ENCODE measurements around the gene THBS1. TPM values are rescaled to one million over a fixed set of nuclear protein-coding genes. Genes with fewer than 3 reads are reported as not detected.

The THBS1 gene
- total RNA-seq, 1 experiment from 2014 or later, result 5.4 TPM

DNA sequence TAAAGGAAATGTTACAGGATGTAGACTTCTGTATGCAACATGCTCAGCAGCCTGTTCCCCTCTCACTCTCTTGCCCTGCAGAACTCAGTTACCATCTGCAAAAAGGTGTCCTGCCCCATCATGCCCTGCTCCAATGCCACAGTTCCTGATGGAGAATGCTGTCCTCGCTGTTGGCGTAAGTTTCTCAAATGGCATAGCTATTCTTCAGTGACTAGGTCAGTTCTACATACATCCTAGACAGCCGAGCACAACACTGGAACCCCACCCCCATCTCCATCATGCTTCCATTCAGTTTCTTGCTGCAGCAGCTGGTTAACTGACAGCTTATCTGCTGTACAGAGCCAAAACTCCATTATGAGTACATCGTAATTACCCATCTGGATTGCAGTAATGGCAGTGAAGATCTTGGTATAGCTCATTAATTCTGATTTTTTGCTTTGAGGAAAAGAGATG, 4.5 kb downstream of the THBS1 start:
- in situ Hi-C loops (cut with HindIII; ENCODE audit: low pct_unique_long_range_greater_than_20kb, low sequenced_read_pairs), result no loop called here
- DNase-seq (ENCODE audit: low read depth, low spot score), result no peak

DNA sequence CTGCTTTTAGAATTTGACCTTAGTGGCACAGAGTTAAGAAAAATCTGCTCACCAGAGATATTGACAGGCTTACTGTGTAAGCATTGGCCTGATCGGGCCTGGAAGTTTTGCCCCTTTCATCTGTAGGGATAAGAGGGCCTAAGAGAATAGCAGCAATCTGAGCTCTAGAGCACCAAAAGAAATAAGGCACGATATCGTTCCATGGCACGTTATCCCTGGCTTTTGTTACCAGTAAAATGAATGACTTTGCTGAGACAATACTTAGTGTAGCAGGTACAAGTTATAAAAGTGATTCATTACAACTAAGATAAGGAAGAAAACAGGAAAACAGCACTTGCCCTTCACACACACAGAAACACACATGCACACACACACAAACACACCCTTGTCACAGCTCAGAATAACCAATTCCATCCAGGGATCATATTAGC, 5.0 kb downstream of the THBS1 start:
- DNase-seq (ENCODE audit: low read depth, low spot score), result no peak
- in situ Hi-C loops (cut with HindIII; ENCODE audit: low pct_unique_long_range_greater_than_20kb, low sequenced_read_pairs), result no loop called here

- in situ Hi-C loops (cut with HindIII; ENCODE audit: low pct_unique_long_range_greater_than_20kb, low sequenced_read_pairs), result no loop called here
- DNase-seq (ENCODE audit: low read depth, low spot score), result no peak
Measured at GRCh38 chr15:39586387-39587095, 5.7 kb downstream of the THBS1 start.

DNA sequence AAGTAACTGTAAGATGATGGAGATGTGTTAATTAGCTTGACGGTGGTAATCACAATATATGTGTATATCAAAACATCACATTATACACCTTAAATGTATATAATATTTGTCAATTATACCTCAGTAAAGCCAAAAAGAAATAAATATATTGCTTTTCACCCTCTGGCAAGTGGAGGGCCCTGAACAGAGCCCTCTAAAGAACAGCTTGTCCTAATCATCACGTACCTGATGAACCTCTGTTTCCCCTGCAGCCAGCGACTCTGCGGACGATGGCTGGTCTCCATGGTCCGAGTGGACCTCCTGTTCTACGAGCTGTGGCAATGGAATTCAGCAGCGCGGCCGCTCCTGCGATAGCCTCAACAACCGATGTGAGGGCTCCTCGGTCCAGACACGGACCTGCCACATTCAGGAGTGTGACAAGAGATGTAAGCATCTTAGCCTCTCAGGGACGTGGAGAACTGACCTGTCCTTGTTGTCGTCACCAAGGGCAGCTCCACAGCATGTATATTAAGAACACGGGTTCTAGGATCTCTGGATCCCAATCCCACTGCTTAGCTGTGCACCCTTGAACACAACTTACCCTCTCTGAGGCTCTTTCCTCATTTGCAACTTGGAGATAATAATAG, 6.3 kb downstream of the THBS1 start:
- no peak for DNase-seq (ENCODE audit: low read depth, low spot score)
- in situ Hi-C loops (cut with HindIII; ENCODE audit: low pct_unique_long_range_greater_than_20kb, low sequenced_read_pairs), result no loop called here

DNA sequence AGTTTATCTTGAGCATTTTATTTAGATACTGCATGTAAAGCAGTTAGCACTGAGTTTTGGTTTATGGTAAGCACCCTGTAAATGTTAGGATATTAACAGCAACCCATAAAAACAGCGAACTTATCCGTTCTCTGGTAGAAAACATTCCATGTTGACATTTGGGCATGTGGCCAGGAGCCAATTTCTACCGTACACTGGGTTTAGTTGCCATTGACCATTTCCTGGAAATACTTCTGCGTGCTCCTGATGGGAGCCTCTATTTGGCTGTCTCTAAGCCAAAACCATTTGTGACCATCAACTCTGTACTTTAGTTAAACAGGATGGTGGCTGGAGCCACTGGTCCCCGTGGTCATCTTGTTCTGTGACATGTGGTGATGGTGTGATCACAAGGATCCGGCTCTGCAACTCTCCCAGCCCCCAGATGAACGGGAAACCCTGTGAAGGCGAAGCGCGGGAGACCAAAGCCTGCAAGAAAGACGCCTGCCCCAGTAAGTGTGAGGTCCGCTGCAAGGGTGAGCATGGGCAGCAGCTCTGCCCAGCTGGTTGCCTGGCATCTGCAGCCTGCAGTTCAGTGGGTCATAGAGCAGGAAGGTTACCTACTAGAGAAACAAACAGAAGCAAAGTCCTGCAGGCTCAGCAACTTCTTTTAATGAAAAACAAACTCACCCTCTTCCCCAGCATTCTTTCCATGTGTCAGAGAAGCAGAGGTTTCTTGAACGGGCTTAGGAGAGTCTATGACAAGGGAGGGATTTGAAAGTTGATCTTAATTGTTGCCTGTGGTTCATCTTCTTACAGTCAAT, 7.1 kb downstream of the THBS1 start:
- DNase-seq (ENCODE audit: low read depth, low spot score), result no peak
- in situ Hi-C loops (cut with HindIII; ENCODE audit: low pct_unique_long_range_greater_than_20kb, low sequenced_read_pairs), result no loop called here

DNA sequence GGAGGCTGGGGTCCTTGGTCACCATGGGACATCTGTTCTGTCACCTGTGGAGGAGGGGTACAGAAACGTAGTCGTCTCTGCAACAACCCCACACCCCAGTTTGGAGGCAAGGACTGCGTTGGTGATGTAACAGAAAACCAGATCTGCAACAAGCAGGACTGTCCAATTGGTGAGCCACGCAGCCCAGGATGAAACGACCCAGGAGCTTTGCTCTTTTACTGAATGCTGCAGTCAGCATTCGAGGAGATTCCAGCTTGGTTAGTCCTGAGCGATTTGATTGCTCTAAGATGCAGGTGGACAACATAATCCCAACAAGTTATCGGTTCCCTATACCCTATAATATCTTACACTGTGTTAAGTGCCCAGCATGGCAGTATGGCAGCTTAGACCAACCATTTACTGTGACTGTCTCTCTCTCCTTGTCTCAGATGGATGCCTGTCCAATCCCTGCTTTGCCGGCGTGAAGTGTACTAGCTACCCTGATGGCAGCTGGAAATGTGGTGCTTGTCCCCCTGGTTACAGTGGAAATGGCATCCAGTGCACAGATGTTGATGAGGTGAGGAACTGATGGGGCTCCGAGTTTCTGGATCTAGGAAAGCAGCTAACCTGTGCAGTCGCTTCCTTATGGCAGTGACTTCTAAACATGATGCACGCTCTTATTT, 7.8 kb downstream of the THBS1 start:
- no peak for DNase-seq (ENCODE audit: low read depth, low spot score)
- in situ Hi-C loops (cut with HindIII; ENCODE audit: low pct_unique_long_range_greater_than_20kb, low sequenced_read_pairs), result no loop called here

GRCh38 chr15:39589193-39589814, 8.4 kb downstream of the THBS1 start:
- DNase-seq (ENCODE audit: low read depth, low spot score), result no peak
- in situ Hi-C loops (cut with HindIII; ENCODE audit: low pct_unique_long_range_greater_than_20kb, low sequenced_read_pairs), result no loop called here

DNA sequence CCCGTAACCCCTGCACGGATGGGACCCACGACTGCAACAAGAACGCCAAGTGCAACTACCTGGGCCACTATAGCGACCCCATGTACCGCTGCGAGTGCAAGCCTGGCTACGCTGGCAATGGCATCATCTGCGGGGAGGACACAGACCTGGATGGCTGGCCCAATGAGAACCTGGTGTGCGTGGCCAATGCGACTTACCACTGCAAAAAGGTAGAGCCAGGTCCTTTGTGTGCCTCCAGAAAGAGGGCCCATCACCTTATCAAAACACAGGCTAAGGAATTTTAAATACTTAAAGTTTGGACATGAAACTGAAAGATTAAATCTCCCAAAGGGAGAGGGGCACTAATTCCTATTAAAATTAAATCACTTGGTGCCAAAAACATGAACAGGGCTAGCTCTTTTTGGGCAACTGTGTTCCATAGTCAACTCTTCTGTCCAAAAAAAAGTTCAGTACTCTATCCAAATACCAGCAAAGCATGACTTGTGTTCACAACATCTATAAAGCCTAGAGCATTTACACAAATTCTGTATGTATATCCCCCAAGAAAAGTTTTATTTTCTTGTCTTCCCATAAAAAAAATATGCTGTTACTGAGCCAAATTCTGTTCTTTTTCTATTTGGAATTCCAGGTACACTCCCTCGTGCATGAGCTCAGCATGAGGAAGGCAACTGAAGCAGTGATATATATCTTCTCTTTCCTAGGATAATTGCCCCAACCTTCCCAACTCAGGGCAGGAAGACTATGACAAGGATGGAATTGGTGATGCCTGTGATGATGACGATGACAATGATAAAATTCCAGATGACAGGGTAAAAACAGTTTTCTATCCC, 9.2 kb downstream of the THBS1 start:
- in situ Hi-C loops (cut with HindIII; ENCODE audit: low pct_unique_long_range_greater_than_20kb, low sequenced_read_pairs), result no loop called here
- no peak for DNase-seq (ENCODE audit: low read depth, low spot score)

DNA sequence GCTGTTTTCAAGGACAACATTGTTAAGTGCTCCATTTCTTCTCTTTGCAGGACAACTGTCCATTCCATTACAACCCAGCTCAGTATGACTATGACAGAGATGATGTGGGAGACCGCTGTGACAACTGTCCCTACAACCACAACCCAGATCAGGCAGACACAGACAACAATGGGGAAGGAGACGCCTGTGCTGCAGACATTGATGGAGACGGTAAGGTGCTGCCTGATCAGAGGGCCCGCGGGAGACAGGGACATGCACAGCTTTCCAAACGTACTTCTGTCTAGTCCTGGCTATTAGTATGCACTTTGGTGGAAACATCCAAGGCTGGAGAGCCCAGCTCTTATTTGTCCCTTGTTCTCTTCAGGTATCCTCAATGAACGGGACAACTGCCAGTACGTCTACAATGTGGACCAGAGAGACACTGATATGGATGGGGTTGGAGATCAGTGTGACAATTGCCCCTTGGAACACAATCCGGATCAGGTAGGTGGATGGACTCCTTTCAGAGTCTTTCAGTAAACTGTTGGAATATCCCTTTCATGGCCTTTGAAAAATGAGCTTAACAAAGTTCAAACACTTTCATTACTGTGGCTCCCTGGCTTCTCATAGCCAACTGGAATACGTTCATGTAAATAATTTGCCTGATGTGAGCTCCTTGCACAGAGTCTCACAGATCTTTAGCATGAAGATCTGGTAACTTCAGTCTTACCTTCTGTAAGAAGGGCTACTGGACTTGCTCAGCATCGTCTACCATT, 10.4 kb downstream of the THBS1 start:
- no peak for DNase-seq (ENCODE audit: low read depth, low spot score)

DNA sequence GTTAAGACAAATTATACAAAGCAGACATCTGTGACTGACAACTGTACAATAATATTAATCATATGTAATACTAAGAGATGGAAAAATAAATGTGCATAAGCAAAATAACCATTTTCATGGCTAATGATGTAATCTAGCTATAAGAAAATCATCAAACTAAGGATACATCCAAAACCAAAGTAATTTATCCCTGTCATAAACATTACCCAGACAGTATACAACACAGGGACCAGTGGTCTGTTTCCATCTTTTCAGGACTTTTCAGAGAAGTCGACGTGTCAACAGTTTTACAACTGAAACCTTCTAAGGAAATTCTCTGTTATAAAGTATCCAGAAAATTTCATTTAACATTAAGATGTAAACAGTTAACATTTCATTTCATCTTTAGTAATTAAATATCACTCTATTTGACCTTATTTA, 11.0 kb downstream of the THBS1 start:
- no peak for DNase-seq (ENCODE audit: low read depth, low spot score)
- in situ Hi-C loops (cut with HindIII; ENCODE audit: low pct_unique_long_range_greater_than_20kb, low sequenced_read_pairs), result no loop called here

More for the DNA sequence above, 10.4 kb downstream of the THBS1 start:
- in situ Hi-C loops (cut with HindIII; ENCODE audit: low pct_unique_long_range_greater_than_20kb, low sequenced_read_pairs), result no loop called here

DNA sequence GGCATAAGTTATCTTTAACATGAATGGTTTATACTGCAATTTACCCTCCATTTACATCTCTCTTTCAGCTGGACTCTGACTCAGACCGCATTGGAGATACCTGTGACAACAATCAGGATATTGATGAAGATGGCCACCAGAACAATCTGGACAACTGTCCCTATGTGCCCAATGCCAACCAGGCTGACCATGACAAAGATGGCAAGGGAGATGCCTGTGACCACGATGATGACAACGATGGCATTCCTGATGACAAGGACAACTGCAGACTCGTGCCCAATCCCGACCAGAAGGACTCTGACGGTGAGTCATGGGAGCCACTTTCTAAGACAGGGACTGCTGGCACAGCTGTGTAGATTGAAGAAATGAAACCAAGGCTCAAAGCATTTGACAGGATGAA, 11.6 kb downstream of the THBS1 start:
- no peak for DNase-seq (ENCODE audit: low read depth, low spot score)
- in situ Hi-C loops (cut with HindIII; ENCODE audit: low pct_unique_long_range_greater_than_20kb, low sequenced_read_pairs), result no loop called here

DNA sequence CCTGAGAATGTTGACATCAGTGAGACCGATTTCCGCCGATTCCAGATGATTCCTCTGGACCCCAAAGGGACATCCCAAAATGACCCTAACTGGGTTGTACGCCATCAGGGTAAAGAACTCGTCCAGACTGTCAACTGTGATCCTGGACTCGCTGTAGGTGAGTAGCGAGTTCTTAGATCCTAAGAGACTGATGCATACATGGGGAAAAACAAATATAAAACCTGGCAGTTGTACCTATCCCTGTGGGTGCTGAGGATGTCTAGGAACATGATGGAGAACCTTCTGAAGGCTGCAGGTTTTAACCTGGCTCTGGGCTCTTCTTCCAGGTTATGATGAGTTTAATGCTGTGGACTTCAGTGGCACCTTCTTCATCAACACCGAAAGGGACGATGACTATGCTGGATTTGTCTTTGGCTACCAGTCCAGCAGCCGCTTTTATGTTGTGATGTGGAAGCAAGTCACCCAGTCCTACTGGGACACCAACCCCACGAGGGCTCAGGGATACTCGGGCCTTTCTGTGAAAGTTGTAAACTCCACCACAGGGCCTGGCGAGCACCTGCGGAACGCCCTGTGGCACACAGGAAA, 12.3 kb downstream of the THBS1 start:
- in situ Hi-C loops (cut with HindIII; ENCODE audit: low pct_unique_long_range_greater_than_20kb, low sequenced_read_pairs), result no loop called here
- no peak for DNase-seq (ENCODE audit: low read depth, low spot score)

GRCh38 chr15:39593656-39594445, 13.0 kb downstream of the THBS1 start:
- in situ Hi-C loops (cut with HindIII; ENCODE audit: low pct_unique_long_range_greater_than_20kb, low sequenced_read_pairs), result no loop called here
- no peak for DNase-seq (ENCODE audit: low read depth, low spot score)

DNA sequence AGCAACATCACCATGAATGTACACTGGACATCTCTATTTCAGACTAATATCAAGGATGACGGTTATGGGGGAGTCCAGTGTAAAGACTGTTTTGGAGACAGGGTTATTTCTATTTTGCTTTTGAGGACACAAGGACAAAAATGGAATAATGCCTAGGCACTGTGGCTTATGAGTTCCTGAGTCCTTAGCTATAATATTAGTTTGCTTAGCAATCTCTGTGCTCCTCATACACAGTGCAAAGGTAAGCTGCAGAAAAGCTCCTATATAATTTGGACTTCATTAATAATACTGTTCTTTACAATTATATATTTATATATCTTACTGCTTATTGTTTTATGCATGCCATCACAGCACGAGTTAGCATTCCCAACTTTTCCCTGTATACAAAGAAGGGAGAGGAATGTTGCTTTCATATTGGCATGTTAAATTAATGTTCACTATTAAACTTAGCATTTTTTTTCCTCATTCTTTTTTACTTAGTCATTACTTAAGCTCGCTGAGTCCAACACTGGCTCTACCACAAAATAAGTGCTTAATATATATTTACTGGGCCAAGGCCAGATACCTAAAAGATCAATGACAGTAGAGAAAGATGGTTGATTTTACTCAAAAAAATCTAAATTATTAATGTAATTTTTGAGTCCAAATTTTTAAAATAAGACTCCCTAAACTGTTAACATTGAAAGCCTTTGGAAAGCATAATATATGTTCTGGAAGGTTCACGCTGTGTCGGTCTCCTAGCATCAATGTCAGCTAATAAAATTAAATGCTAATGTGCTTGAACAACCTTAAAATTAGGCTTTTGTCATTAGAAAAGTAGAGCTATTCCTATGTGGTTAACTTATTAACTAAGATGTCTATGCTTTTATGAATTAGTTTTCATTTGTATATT, 13.8 kb downstream of the THBS1 start:
- in situ Hi-C loops (cut with HindIII; ENCODE audit: low pct_unique_long_range_greater_than_20kb, low sequenced_read_pairs), result no loop called here
- no peak for DNase-seq (ENCODE audit: low read depth, low spot score)
